GM08714 (cell line): ENCODE results near the gene ZC3H13.

Experiments
- H3K4me3 ChIP-seq: fragments of 200-500 bp; sonication (Bioruptor generic); 2 replicates; pipeline ENCODE4 v1.5.1; 2014; ENCODE audit warnings: mild to moderate bottlenecking, low read length, inconsistent platforms
- ZNF274 ChIP-seq: IDR thresholded peaks from 2 replicates; pipeline ENCODE4 v1.6.1; 2012; ENCODE audit warnings: mild to moderate bottlenecking, low read depth, low read length

The ZC3H13 gene

GRCh38 chr13:46052319-46053161 is at the start of gene ZC3H13:
ZC3H13 (minus strand) TSS chr13:46052746; CDS start chr13:46045507, 7,239 bp downstream.
- H3K4me3 ChIP-seq = peak within 1 kb of the TSS; percentile 83
- no peak for TF ChIP-seq ZNF274

DNA sequence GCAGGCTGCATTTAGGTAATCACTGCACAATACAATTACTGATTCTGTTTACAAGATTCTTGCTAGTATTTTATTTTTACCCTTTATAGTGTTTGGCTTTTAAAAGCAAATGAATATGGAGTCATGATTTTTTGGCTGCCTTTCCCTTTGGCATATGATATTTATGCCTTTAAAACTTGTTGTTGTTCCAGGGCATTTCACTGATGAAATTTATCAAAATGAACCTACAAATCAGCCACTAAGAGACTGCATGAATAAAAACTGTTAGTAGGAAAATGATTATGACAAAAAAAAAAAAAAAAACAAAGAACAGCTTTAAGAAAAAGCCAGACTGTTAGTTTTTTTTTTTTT is 49.7 kb upstream of the ZC3H13 start:
- TF ChIP-seq ZNF274 = no peak

GRCh38 chr13:46101484-46102254 is 49.1 kb upstream of the ZC3H13 start:
- no peak for TF ChIP-seq ZNF274
- no peak overlapping the region for H3K4me3 ChIP-seq

More for the DNA sequence above, 49.7 kb upstream of the ZC3H13 start:
- H3K4me3 ChIP-seq = no peak overlapping the region

- no peak for TF ChIP-seq ZNF274
- H3K4me3 ChIP-seq = no peak overlapping the region
These were observed 48.5 kb upstream of the ZC3H13 start for GRCh38 chr13:46101002-46101401.

- TF ChIP-seq ZNF274 = no peak
- H3K4me3 ChIP-seq = no peak overlapping the region
These were observed 47.8 kb upstream of the ZC3H13 start for GRCh38 chr13:46100191-46100815.

DNA sequence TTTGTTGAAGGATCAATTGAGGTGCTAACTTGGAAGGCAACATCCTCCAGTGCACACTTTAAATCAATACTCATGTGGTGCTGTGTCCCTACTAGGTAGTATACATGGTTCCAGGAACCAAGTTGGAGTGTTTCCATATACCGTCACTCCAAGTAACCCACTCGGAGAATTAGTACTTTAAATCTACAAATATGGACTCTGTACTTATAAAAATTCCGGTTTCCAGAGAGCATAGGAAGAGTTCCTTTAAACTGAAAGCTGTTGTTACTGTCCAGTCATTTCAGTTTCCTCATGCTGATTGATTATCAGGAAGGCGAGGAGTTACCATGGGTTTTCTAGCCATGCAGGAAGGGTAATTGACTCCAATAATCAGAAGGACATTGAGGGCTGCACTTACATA is 45.1 kb upstream of the ZC3H13 start:
- no peak for TF ChIP-seq ZNF274
- no peak overlapping the region for H3K4me3 ChIP-seq

DNA sequence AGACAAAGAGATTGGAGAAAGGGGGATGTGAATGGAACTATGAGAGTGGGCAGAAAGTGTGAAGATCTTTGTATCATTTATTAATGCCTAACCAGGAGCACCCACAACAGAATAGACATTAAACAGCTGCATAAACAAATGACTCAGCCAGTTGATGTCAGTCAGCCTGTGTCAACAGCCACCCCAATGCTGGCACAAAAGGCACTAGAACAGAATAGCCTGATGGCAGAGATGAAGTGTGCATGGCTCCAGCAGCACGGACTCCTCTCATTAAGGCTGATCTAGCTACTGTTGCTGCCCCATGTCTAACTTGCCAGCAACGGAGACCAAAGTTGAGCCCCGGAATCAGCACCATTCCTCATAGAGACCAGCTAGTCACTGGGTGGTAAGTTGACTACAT is 44.5 kb upstream of the ZC3H13 start:
- TF ChIP-seq ZNF274 = no peak
- no peak overlapping the region for H3K4me3 ChIP-seq

- no peak overlapping the region for H3K4me3 ChIP-seq
- TF ChIP-seq ZNF274 = no peak
These were observed 41.9 kb upstream of the ZC3H13 start for GRCh38 chr13:46094478-46094877.

DNA sequence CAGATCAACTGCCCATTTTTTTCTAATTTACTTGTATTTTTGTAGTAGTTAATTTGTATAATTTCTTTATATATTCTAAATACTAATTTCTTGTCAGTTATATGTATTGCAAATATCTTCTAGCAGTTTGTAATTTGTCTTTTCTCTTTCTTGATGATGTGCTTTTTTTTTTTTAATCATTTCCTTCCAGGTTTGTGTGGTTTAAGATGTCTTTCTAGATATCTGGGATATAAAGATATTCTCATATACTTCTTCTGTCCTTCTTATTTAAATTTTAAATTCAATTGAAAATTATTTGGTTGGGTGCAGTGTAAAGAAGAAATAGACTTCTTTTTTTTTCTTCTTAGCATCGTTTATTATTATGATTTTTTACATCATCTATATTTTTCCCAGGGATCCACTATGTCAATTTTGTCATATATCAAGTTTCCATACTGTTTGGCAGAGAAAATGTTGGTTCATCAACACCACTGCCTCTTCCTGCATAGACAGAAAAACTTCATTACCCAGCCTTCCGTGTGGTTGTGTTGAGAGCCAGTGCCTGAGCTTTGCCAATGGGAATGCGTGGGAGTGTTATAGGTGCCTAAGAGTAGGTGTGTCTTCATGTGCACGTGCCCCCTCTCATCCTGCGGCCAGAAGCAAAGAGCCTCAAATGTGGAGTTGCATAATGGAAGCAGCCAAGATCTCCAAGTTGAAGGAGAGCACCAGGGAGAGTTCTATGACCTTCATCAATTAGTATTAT is 36.4 kb upstream of the ZC3H13 start:
- H3K4me3 ChIP-seq = no peak overlapping the region
- no peak for TF ChIP-seq ZNF274

- no peak overlapping the region for H3K4me3 ChIP-seq
- no peak for TF ChIP-seq ZNF274
These were observed 34.9 kb upstream of the ZC3H13 start for GRCh38 chr13:46087481-46087880.

DNA sequence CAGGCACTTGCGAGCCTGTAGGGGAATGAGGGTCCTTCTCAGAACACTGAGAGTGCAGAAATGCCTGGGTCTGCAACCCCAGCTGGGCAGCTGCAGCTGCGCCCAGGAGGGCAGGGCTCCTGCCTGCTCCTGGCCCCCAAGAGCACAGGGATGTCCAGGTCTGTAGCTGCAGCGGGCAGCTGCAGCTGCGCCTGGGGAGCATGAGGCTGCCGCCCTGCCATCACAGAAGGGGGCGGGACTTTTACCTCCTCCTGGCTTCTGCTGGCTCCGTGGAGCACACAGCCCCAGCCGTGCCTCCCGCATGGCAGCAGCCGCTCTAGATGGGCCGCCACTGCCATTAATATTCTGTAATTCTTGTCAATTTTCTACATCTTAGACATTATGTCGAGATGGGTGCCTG is 34.4 kb upstream of the ZC3H13 start:
- H3K4me3 ChIP-seq = no peak overlapping the region
- no peak for TF ChIP-seq ZNF274

- no peak overlapping the region for H3K4me3 ChIP-seq
- TF ChIP-seq ZNF274 = no peak
These were observed 33.9 kb upstream of the ZC3H13 start for GRCh38 chr13:46086421-46086922.

DNA sequence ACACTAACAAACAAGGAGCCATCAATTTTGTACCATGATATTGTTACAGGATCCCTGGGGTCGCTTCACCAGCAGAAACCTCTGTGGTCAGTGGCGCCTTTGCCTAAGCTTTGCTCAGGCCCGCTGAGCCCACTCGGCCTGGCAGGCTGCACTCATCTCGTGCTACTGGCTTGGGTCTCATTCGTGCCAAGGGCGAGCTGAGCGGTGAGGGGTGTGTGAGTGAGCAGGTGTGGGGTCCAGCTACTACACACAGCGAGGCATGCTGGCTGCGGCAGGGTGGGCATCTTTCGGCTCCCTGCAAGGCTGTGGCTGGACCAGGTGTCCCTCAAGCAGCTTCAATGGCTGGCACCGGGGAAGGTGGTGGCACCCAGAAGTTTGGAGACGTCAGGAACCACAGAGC is 33.2 kb upstream of the ZC3H13 start:
- TF ChIP-seq ZNF274 = no peak
- no peak overlapping the region for H3K4me3 ChIP-seq

DNA sequence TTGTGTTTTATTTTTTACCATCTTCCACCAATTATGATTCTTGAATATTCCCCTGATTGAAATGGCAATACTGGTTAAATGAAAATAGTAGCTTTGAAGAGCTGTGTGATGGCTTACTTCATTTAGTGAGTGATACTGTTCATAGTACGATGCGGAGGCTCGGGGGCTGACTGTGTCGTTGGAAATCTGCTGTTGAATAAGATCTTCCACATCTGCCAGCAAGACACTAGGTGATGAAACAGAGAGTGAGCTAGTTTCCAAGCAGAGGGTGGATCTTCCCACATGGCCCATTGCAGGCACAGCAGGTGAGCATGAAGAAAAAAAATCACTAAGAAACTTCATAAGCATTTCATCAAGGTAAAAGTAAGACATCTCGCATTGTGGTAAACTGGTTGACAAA is 29.8 kb upstream of the ZC3H13 start:
- no peak overlapping the region for H3K4me3 ChIP-seq
- TF ChIP-seq ZNF274 = no peak
